ENCODE measurements around the gene SCAPER.
A peak's percentile ranks its signal among the peaks of the same experiment; 100 is the strongest.

SCAPER gene

GRCh38 chr15:76905013-76905839, at the start of gene SCAPER:
Gene SCAPER, minus strand, starts transcription at chr15:76905340. Its CDS starts 21,523 bp downstream, at chr15:76883817.
- DNase-seq (ENCODE audit: low spot score) = peak; percentile 91

GRCh38 chr15:76954744-76955143, 49.6 kb upstream of the SCAPER start:
- DNase-seq (ENCODE audit: low spot score) = no peak

- no peak for DNase-seq (ENCODE audit: low spot score)
These were observed 48.8 kb upstream of the SCAPER start for GRCh38 chr15:76953913-76954312.

GRCh38 chr15:76951220-76951619, 46.1 kb upstream of the SCAPER start:
- DNase-seq (ENCODE audit: low spot score) = no peak

- no peak for DNase-seq (ENCODE audit: low spot score)
These were observed 42.3 kb upstream of the SCAPER start for GRCh38 chr15:76947454-76947853.

- no peak for DNase-seq (ENCODE audit: low spot score)
These were observed 40.5 kb upstream of the SCAPER start for GRCh38 chr15:76945494-76946093.

GRCh38 chr15:76942331-76942730, 37.2 kb upstream of the SCAPER start:
- DNase-seq (ENCODE audit: low spot score) = no peak

- DNase-seq (ENCODE audit: low spot score) = no peak
These were observed 36.5 kb upstream of the SCAPER start for GRCh38 chr15:76941636-76942035.

GRCh38 chr15:76939715-76940114, 34.6 kb upstream of the SCAPER start:
- DNase-seq (ENCODE audit: low spot score) = no peak

- DNase-seq (ENCODE audit: low spot score) = no peak
These were observed 33.6 kb upstream of the SCAPER start for GRCh38 chr15:76938752-76939151.

GRCh38 chr15:76936671-76937070, 31.5 kb upstream of the SCAPER start:
- DNase-seq (ENCODE audit: low spot score) = no peak

- DNase-seq (ENCODE audit: low spot score) = peak; percentile 45
These were observed 30.5 kb upstream of the SCAPER start for GRCh38 chr15:76935620-76936019.

- peak; percentile 55 for DNase-seq (ENCODE audit: low spot score)
These were observed 27.2 kb upstream of the SCAPER start for GRCh38 chr15:76932135-76932966.

GRCh38 chr15:76931397-76932134, 26.4 kb upstream of the SCAPER start, which contains the start of gene RCN2:
Gene RCN2, plus strand, starts transcription at chr15:76931749. Its CDS starts 93 bp downstream, at chr15:76931842.
- peak; percentile 93 for DNase-seq (ENCODE audit: low spot score)

- DNase-seq (ENCODE audit: low spot score) = no peak
These were observed 25.8 kb upstream of the SCAPER start for GRCh38 chr15:76930831-76931396.

GRCh38 chr15:76929011-76929760, 24.0 kb upstream of the SCAPER start:
- DNase-seq (ENCODE audit: low spot score) = no peak

GRCh38 chr15:76928201-76928600, 23.1 kb upstream of the SCAPER start:
- DNase-seq (ENCODE audit: low spot score) = no peak

GRCh38 chr15:76916369-76916768, 11.2 kb upstream of the SCAPER start:
- DNase-seq (ENCODE audit: low spot score) = no peak

GRCh38 chr15:76913737-76914136, 8.6 kb upstream of the SCAPER start:
- no peak for DNase-seq (ENCODE audit: low spot score)

- DNase-seq (ENCODE audit: low spot score) = no peak
These were observed 7.3 kb upstream of the SCAPER start for GRCh38 chr15:76912430-76912829.

GRCh38 chr15:76905855-76906254, 715 bp upstream of the SCAPER start:
- no peak for DNase-seq (ENCODE audit: low spot score)
